Right atrium auricular region (tissue), 2 donors: ENCODE results near the gene RNF141. TPM values are rescaled to one million over a fixed set of nuclear protein-coding genes. Genes with fewer than 3 reads are reported as not detected.
A peak's percentile ranks its signal among the peaks of the same experiment; 100 is the strongest.

Experiments
- DNase-seq: peaks from one replicate; pipeline ENCODE4 v3.0.0-alpha.2; 2019; ENCODE audit warnings: low spot score
- H3K27ac ChIP-seq, 2 donors: fragments of 200-600 bp; sonication (generic); 1 replicate in 1 of 2; 2 replicates in 1 of 2; pipeline ENCODE4 v1.5.1; 2016 to 2019
- H3K27me3 ChIP-seq, 2 donors: fragments of 200-600 bp; sonication (generic); one replicate each; pipeline versions ENCODE4 v1.5.1 to v1.6.0; 2017 to 2019
- H3K36me3 ChIP-seq: fragments of 200-600 bp; sonication (generic); one replicate; pipeline ENCODE4 v1.5.1; 2016
- H3K4me1 ChIP-seq, 2 donors: fragments of 200-600 bp; sonication (generic); one replicate each; pipeline versions ENCODE4 v1.5.1 to v1.6.0; 2017 to 2019
- H3K4me3 ChIP-seq, 2 donors: fragments of 200-600 bp; sonication (generic); 1 replicate in 1 of 2; 2 replicates in 1 of 2; pipeline ENCODE4 v1.5.1; 2017 to 2019; ENCODE audit warnings: mild to moderate bottlenecking in 1 of 2, moderate library complexity in 1 of 2
- H3K9me3 ChIP-seq, 2 donors: fragments of 200-600 bp; sonication (generic); one replicate each; pipeline ENCODE4 v1.5.1; 2019
- total RNA-seq, 2 donors: library from RNA; depleted of rRNA; stranded (reverse); fragments of >200 nt; gene quantifications; one replicate each; pipeline ENCODE4 v1.1.0, GENCODE V29; 2016
- TF ChIP-seq, protein P1 (sequence below), 2 donors: fragments of 200-600 bp; sonication (generic); IDR thresholded peaks; one replicate each; pipeline ENCODE4 v1.5.1; 2019; ENCODE audit warnings: antibody characterized with exemption in 2 of 2

RNF141 gene
- total RNA-seq, 2 donors from 2014 or later: 22.9 to 29.8 TPM

DNA sequence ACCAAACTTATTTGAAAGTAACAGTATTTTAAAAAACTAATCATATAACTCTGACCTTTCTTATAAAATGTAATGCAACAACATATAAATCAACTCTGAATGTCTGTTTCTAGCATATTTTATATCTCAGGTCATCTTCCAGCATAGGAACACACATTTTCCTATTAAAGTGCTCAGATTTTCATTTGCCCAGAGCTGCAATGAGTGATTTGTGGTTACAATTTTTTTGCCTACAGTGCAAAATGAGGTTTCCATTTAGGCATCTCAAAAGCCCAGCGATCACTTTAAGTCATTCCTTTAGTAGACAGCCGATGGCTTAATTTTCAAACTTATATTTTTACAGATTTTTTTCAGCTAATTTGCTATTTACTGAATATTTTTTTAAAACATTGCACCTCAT, 26.5 kb upstream of the RNF141 start:
- Histone ChIP-seq H3K4me3 (peak overlapping the region; percentile 20 to 24), H3K36me3 (no peaks in the 10 kb centered on the region), H3K27ac (peak overlapping the region; percentile 8 to 57), H3K4me1 (peaks cover 0 to 8% of the 10 kb centered on the region in 2 donors), H3K9me3 (no peaks in the 10 kb centered on the region), H3K27me3 (no peaks in the 10 kb centered on the region)
- TF ChIP-seq, protein P1, sequence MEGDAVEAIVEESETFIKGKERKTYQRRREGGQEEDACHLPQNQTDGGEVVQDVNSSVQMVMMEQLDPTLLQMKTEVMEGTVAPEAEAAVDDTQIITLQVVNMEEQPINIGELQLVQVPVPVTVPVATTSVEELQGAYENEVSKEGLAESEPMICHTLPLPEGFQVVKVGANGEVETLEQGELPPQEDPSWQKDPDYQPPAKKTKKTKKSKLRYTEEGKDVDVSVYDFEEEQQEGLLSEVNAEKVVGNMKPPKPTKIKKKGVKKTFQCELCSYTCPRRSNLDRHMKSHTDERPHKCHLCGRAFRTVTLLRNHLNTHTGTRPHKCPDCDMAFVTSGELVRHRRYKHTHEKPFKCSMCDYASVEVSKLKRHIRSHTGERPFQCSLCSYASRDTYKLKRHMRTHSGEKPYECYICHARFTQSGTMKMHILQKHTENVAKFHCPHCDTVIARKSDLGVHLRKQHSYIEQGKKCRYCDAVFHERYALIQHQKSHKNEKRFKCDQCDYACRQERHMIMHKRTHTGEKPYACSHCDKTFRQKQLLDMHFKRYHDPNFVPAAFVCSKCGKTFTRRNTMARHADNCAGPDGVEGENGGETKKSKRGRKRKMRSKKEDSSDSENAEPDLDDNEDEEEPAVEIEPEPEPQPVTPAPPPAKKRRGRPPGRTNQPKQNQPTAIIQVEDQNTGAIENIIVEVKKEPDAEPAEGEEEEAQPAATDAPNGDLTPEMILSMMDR (IDR thresholded peaks at IDR 0.05): no peak
- DNase-seq: no peak

GRCh38 chr11:10566257-10566957, 25.4 kb upstream of the RNF141 start:
- DNase-seq: no peak
- Histone ChIP-seq H3K27ac (peak overlapping the region in 1 of 2 donors; percentile 8), H3K4me1 (peaks cover 0 to 4% of the 10 kb centered on the region in 2 donors), H3K27me3 (no peaks in the 10 kb centered on the region), H3K4me3 (peak overlapping the region; percentile 7 to 24), H3K36me3 (no peaks in the 10 kb centered on the region), H3K9me3 (no peaks in the 10 kb centered on the region)
- TF ChIP-seq, protein P1 (IDR thresholded peaks at IDR 0.05): no peak

DNA sequence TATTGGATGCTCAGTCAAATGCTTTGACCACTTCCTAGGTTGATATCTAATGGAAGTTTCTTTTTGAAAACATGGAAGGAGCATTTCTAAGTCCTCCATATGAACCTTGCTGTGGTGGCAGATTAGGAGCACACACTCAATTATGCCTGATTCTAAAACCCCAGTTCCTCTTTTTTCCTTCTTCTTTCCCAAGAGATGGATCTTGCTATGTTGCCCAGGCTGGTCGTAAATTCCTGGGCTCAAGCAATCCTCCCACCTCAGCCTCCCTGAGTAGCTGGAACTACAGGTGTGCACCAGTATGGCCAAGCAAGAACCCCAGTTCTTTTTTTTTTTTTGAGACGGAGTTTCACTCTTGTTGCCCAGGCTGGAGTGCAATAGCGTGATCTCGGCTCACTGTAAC, 24.5 kb upstream of the RNF141 start:
- H3K4me3 ChIP-seq: peak overlapping the region in 1 of 2 donors; percentile 11
- no peak overlapping the region for H3K27ac ChIP-seq
- no peaks in the 10 kb centered on the region for H3K9me3 ChIP-seq
- peaks cover 0 to 4% of the 10 kb centered on the region in 2 donors for H3K4me1 ChIP-seq
- no peak for DNase-seq
- TF ChIP-seq, protein P1 (IDR thresholded peaks at IDR 0.05): no peak
- no peaks in the 10 kb centered on the region for H3K27me3 ChIP-seq
- no peaks in the 10 kb centered on the region for H3K36me3 ChIP-seq

GRCh38 chr11:10564696-10565318, 23.8 kb upstream of the RNF141 start:
- TF ChIP-seq, protein P1 (IDR thresholded peaks at IDR 0.05): peak in 1 of 2 donors; percentile 62

DNA sequence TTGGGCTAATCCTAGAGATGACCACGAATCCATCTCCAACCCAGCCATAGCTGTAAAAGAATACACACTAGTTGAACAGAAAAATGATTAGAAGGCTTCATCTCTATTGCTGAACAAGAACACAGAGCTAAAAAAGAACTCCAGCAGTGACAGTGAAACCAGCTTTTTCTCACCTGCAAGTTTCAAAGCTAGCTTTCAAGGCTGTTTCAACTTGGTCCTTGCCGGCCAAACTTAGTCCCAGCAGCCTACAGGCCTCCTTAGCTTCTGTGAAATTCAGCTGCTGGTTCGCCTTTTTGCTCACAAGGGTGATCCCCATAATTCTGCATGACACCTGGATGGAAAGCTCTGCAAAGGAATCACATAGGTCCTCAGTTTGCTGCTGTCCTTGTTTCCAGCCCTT, 23.0 kb upstream of the RNF141 start:
- H3K4me3 ChIP-seq: no peak overlapping the region
- TF ChIP-seq, protein P1 (IDR thresholded peaks at IDR 0.05): no peak

More at GRCh38 chr11:10564696-10565318, 23.8 kb upstream of the RNF141 start:
- H3K9me3 ChIP-seq: no peaks in the 10 kb centered on the region
- peaks cover 0 to 2% of the 10 kb centered on the region in 2 donors for H3K4me1 ChIP-seq
- no peaks in the 10 kb centered on the region for H3K27me3 ChIP-seq
- peak overlapping the region in 1 of 2 donors; percentile 7 for H3K4me3 ChIP-seq
- no peak overlapping the region for H3K27ac ChIP-seq
- DNase-seq: no peak
- no peaks in the 10 kb centered on the region for H3K36me3 ChIP-seq

More for the DNA sequence above, 23.0 kb upstream of the RNF141 start:
- Histone ChIP-seq H3K36me3 (no peaks in the 10 kb centered on the region), H3K9me3 (no peaks in the 10 kb centered on the region), H3K27me3 (no peaks in the 10 kb centered on the region), H3K4me1 (no peaks in the 10 kb centered on the region), H3K27ac (no peak overlapping the region)
- no peak for DNase-seq
